ENCODE data around the gene LLGL1.

Gene LLGL1

DNA sequence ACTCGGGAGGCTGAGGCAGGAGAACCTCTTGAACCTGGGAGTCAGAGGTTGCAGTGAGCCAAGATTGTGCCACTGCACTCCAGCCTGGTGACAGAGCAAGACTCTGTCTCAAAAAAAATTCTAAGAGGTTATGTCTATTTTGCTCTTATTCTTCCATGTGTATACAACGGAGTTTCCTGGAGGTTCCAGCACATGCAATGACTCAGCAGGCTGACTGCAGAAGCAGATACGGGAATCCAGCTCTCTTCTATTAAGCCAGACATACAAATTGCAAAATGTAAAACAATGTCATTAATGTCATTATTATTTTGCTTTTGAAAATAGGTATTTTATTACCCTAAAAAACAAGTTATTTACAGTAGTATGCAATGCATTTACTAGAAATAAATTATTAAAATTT is 53.4 kb downstream of the LLGL1 start:
- no peak for DNase-seq

DNA sequence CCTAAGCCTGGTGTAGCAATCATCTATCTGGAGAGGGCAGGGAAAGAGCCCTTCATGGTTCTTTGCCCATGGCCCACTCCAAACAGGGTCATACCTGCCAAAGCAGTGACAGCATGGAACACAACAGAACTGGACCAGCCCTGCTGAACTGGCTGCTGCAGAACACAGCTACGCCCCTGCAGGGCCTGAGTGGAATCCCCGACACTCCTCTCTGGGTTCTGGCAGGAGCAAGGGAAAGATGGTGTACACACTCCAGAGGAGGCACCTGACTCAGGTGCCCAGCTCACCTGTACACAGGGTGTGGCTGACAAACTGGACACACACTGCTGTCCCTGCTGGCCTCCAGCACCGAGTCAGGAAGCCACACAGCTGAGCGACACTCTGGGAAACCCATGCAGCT is 54.8 kb downstream of the LLGL1 start:
- no peak for DNase-seq

DNA sequence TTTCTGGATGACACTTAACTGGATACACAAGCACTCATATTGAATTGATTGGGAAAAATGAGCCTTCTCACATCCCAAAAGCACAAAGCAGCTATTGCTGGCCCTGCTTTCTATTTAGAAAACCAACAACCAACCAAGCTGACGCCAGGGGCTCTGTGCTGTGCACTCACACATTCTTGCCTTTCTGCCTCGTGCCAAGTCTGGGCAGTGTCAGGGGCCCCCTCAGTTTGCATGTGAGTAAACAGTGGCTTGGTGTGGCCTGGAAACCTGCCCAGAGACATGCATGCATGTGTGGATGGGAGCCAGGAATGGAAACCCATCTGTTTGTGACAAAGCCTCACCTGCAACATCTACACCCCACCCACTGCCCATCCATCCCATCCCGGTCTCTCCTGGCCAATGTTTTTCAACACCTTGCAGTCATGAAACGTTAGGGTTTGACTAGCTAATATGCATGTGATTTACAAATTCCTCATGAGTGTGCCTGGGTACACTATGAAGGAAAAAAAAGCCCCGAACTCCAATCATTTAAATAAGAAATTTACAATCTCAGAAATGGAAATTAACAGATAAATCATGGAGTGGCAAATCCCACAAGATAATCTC is 55.4 kb downstream of the LLGL1 start:
- no peak for DNase-seq

DNA sequence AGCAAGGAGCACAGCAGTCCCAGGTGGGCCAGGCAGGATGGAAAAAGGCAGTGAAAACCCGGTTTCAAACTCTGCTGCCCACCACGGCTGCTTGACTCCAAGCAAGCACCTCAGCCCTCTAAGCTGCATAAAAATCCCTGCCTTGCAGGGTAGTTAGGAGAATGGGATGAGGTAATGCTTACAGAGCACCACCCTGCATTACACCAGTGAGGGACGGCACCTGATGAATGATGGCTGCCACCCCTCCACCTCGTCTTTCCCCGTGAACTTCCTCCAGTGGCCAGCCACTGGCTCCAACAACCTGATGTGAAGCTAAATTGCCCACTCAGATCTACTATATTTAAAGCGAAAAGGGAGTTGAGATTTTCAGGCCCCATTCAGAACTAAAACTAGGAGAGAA is 56.4 kb downstream of the LLGL1 start:
- no peak for DNase-seq

DNA sequence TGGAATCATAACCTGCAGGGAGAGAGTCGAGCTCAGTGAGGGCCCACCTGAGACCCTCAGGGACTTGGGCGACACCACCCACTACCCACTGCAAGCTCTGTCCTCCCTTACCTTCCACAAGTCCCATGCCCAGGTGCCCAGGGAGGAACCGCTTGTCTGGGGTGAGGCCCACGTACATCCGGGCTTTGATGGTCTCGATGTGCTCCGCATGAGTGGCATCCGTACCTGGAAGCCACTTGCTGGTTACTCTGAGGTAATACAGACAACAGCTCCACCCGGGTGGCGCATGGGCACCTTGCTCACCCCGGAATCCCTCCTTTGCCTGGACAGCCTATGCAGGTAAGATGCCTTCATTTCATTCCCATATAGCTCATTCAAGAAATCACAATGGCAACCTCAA is 59.9 kb downstream of the LLGL1 start:
- no peak for DNase-seq

DNA sequence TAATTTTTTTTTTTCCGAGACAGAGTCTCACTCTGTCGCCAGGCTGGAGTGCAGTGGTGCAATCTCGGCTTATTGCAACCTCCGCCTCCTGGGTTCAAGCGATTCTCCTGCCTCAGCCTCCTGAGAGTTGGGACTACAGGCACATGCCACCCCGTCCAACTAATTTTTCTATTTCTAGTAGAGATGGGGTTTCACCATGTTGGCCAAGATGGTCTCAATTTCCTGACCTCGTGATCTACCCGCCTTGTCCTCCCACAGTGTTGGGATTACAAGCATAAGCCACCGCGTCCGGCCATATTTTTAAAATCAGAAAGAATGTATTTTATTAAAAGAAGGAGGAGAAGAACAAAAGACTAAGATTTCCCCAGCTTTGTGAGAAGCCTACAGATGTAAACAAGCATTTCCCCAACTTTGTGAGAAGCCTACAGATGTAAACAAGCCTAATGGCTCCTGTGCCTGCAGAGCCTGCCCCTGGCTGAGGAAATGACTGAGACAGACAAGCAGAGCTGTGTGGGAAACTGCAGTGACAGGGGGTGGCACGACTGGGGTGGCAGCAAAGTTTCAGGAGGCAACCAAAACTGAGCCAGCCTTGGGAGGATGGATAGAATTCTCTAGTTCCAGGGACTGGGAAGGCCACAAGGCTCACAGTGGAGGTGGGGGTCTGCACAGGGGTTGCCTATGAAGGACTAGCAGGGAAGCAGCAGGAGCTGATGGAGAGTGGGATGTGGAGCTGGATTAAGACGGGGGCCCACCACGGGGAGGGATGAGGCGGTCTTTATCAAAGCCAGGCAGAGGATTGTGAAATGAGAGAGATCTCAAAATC is 66.5 kb downstream of the LLGL1 start:
- DNase-seq, result no peak
